Measurements from ENCODE around the gene PDE4B. TPM values are rescaled to one million over a fixed set of nuclear protein-coding genes. Genes with fewer than 3 reads are reported as not detected.

PDE4B gene
- polyA plus RNA-seq, 1 experiment: 20.6 TPM

DNA sequence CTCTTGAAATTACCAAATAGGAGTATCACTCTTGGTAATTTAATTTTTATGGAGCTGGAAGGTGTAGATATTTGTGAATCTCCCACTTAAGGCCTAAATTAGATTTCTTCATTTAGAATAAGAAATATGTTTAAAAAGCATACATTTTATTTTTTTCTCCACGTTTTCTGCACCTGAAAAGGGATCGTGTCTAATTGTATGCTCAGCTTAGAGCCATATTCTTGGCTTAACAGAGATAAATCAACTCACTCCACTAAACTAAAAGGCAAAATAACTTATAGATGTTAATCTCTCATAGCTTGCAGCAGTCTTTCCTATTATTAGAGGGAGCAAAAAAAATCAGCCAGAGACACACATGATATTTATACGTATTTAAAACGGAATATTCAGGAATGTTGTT is 404.4 kb downstream of the PDE4B start:
- Histone ChIP-seq H3K27me3 (ENCODE audit: control insufficient read depth, insufficient read depth, low read length) (no peaks in the 10 kb centered on the region), H3K36me3 (ENCODE audit: control insufficient read depth, insufficient read depth, low read length) (no peaks in the 10 kb centered on the region), H3K4me3 (ENCODE audit: low read depth, low read length) (no peak overlapping the region)
- no peak for DNase-seq (ENCODE audit: low read depth)
- TF ChIP-seq, protein P1, sequence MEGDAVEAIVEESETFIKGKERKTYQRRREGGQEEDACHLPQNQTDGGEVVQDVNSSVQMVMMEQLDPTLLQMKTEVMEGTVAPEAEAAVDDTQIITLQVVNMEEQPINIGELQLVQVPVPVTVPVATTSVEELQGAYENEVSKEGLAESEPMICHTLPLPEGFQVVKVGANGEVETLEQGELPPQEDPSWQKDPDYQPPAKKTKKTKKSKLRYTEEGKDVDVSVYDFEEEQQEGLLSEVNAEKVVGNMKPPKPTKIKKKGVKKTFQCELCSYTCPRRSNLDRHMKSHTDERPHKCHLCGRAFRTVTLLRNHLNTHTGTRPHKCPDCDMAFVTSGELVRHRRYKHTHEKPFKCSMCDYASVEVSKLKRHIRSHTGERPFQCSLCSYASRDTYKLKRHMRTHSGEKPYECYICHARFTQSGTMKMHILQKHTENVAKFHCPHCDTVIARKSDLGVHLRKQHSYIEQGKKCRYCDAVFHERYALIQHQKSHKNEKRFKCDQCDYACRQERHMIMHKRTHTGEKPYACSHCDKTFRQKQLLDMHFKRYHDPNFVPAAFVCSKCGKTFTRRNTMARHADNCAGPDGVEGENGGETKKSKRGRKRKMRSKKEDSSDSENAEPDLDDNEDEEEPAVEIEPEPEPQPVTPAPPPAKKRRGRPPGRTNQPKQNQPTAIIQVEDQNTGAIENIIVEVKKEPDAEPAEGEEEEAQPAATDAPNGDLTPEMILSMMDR (IDR thresholded peaks at IDR 0.05; ENCODE audit: insufficient read depth, low read depth, low read length): no peak
- ChIA-PET CTCF (no interaction called here), POLR2A (no interaction called here)

DNA sequence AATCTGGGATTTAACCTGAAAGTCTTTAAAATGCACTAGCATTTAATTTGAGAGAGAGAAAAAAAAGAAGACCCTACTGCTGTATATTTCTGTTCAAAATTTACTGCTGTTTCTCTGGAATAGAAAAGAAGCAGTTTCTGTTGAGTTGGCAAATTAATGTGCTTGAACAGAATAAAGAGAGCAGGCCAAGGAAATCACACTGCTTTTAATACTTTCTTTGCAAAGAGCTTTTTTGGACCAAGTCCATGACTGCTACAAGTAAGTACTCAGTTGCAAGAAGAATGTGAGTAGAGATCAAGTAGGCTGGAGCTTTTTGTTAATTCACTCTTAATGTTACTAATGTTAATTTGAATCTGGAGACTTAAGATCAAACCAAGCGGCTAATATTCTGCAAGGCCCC is 405.1 kb downstream of the PDE4B start:
- Histone ChIP-seq H3K36me3 (ENCODE audit: control insufficient read depth, insufficient read depth, low read length) (no peaks in the 10 kb centered on the region), H3K4me3 (ENCODE audit: low read depth, low read length) (no peak overlapping the region), H3K27me3 (ENCODE audit: control insufficient read depth, insufficient read depth, low read length) (no peaks in the 10 kb centered on the region)
- TF ChIP-seq, protein P1 (IDR thresholded peaks at IDR 0.05; ENCODE audit: insufficient read depth, low read depth, low read length): no peak
- no peak for DNase-seq (ENCODE audit: low read depth)
- POLR2A ChIA-PET: no interaction called here
- CTCF ChIA-PET: no interaction called here

DNA sequence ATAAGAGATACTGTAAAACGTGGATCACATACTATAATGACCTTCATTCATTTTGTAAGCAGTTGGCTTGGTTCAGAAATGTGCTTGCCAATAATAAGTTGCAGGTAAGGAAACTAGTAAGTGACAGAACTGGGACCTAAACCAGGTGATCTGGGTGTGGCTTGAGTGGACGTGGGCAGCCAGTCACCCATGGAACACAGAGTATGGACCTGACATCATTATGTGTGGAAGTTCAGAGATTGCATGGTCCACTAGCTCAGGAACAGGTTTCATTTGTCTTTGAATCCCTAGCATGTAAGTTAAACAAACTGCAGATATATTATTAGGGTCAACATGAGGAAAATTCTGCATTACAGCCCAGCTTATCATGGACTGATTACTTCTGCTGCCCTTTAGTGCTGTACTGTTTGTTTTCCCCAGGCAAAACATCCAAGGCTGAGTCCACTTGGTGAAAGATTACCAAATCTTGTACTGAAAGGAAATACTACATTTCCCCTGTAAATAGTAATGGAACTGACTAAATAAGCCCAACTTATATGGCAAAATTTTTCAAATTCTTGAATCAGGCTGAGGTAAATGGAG is 414.0 kb downstream of the PDE4B start:
- H3K27me3 ChIP-seq (ENCODE audit: control insufficient read depth, insufficient read depth, low read length): no peaks in the 10 kb centered on the region
- H3K4me3 ChIP-seq (ENCODE audit: low read depth, low read length): no peak overlapping the region
- DNase-seq (ENCODE audit: low read depth): no peak
- no peaks in the 10 kb centered on the region for H3K36me3 ChIP-seq (ENCODE audit: control insufficient read depth, insufficient read depth, low read length)
- CTCF ChIA-PET: no interaction called here
- TF ChIP-seq, protein P1 (IDR thresholded peaks at IDR 0.05; ENCODE audit: insufficient read depth, low read depth, low read length): no peak
- POLR2A ChIA-PET: no interaction called here

DNA sequence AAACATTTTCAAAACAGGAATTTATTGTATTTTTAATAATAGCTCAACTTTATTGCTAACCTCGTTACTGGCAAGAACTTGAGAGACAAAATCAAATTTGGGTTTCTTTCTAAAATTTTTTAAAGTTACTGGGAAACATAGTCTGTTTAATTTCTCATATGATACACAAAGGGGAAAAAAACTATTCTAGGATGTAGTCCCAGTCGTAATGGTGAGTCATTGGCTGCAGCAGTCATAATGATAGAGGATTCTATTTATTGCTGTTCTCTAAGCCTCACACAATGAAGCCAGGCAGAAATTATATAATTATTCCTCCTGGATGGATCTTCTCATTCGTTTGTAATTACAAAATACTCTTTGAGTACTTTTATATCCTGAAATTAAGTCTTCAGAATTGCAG is 414.8 kb downstream of the PDE4B start:
- Histone ChIP-seq H3K27me3 (ENCODE audit: control insufficient read depth, insufficient read depth, low read length) (no peaks in the 10 kb centered on the region), H3K4me3 (ENCODE audit: low read depth, low read length) (no peak overlapping the region), H3K36me3 (ENCODE audit: control insufficient read depth, insufficient read depth, low read length) (no peaks in the 10 kb centered on the region)
- TF ChIP-seq, protein P1 (IDR thresholded peaks at IDR 0.05; ENCODE audit: insufficient read depth, low read depth, low read length): no peak
- ChIA-PET CTCF (no interaction called here), POLR2A (no interaction called here)
- no peak for DNase-seq (ENCODE audit: low read depth)

DNA sequence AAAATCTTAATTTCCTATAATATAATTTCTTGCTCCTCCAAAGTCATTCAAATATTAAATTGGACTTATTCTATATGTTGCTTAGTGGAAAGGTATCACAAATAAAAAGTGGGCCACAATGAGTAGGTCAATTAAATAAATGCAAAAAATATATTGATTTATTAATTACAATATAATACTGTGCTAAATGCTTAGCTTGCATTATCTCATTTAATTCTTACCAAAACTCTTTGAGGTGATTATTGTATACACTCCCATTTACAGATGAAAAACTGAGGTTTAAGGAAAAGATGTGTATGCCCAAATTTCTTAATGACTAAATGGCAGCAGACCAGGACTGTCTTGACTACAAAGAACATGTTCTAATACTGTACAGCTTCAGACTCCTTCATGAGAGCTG is 415.9 kb downstream of the PDE4B start:
- ChIA-PET CTCF (interaction anchor here (1.2 kb wide), 1 partner anchor 34 kb away, joined by 3 read pairs; no protein-coding TSS in a partner anchor), POLR2A (no interaction called here)
- Histone ChIP-seq H3K27me3 (ENCODE audit: control insufficient read depth, insufficient read depth, low read length) (no peaks in the 10 kb centered on the region), H3K36me3 (ENCODE audit: control insufficient read depth, insufficient read depth, low read length) (no peaks in the 10 kb centered on the region), H3K4me3 (ENCODE audit: low read depth, low read length) (no peak overlapping the region)
- TF ChIP-seq, protein P1 (IDR thresholded peaks at IDR 0.05; ENCODE audit: insufficient read depth, low read depth, low read length): no peak
- DNase-seq (ENCODE audit: low read depth): no peak
